Neural cell (in vitro differentiated cells): ENCODE measurements around the gene FABP6. TPM values are rescaled to one million over a fixed set of nuclear protein-coding genes. Genes with fewer than 3 reads are reported as not detected.
A peak's percentile ranks its signal among the peaks of the same experiment; 100 is the strongest.

Experiments used
- H2AFZ ChIP-seq: fragments of 200-600, 300-800 bp; sonication (generic), shearing (Covaris generic); 2 replicates; pipeline ENCODE4 v1.6.0; 2014; ENCODE audit warnings: low read depth, mild to moderate bottlenecking, antibody characterized with exemption, low read length, moderate library complexity
- H3F3A ChIP-seq: fragments of 200-600 bp; shearing (Covaris generic); 2 replicates; pipeline ENCODE4 v1.6.1; 2016; ENCODE audit warnings: mild to moderate bottlenecking, moderate library complexity, mixed read lengths, antibody characterized with exemption, low read length; ENCODE audit not compliant: insufficient read depth, poor library complexity, severe bottlenecking
- H3K27ac ChIP-seq: fragments of 200-600, 300-800 bp; sonication (generic), shearing (Covaris generic); 2 replicates; pipeline ENCODE4 v1.5.1; 2014; ENCODE audit warnings: mild to moderate bottlenecking, low read length, moderate library complexity
- H3K27me3 ChIP-seq: fragments of 300-800, 200-600 bp; sonication (generic), shearing (Covaris generic); 2 replicates; pipeline ENCODE4 v1.6.0; 2014; ENCODE audit warnings: mild to moderate bottlenecking, low read depth, low read length, moderate library complexity; ENCODE audit not compliant: insufficient read depth
- H3K36me3 ChIP-seq: fragments of 300-800, 200-600 bp; sonication (generic), shearing (Covaris generic); 2 replicates; pipeline ENCODE4 v1.5.1; 2014; ENCODE audit warnings: mild to moderate bottlenecking, antibody characterized with exemption, low read length, moderate library complexity; ENCODE audit not compliant: insufficient read depth
- H3K4me2 ChIP-seq: fragments of 300-800, 200-600 bp; sonication (generic), shearing (Covaris generic); 2 replicates; pipeline ENCODE4 v1.6.0; 2014; ENCODE audit warnings: mild to moderate bottlenecking, low read length
- H3K4me3 ChIP-seq: fragments of 300-800, 200-600 bp; sonication (generic), shearing (Covaris generic); 2 replicates; pipeline ENCODE4 v1.5.1; 2014; ENCODE audit warnings: mild to moderate bottlenecking, low read length, moderate library complexity
- H3K79me2 ChIP-seq: fragments of 200-600 bp; shearing (Covaris generic); replicated peaks from 2 replicates; pipeline ENCODE4 v1.6.0; 2014; ENCODE audit warnings: mild to moderate bottlenecking, low read length, moderate library complexity; ENCODE audit not compliant: insufficient read depth
- H3K9ac ChIP-seq: fragments of 300-800, 200-600 bp; sonication (generic), shearing (Covaris generic); 2 replicates; pipeline ENCODE4 v1.6.1; 2016; ENCODE audit warnings: mild to moderate bottlenecking, low read length, mixed read lengths
- H3K9me2 ChIP-seq: fragments of 200-600 bp; shearing (Covaris generic); 2 replicates; pipeline ENCODE4 v1.6.1; 2016; ENCODE audit warnings: mild to moderate bottlenecking, low read length, mixed read lengths; ENCODE audit not compliant: insufficient read depth
- H3K9me3 ChIP-seq: fragments of 200-600, 300-800 bp; sonication (generic), shearing (Covaris generic); 2 replicates; pipeline ENCODE4 v1.6.1; 2016; ENCODE audit warnings: mild to moderate bottlenecking, mixed run types, low read length, moderate library complexity, mixed read lengths
- H4K20me1 ChIP-seq: fragments of 200-600 bp; shearing (Covaris generic); 2 replicates; pipeline ENCODE4 v1.6.1; 2016; ENCODE audit warnings: mild to moderate bottlenecking, mixed run types; ENCODE audit not compliant: insufficient read depth
- CTCF ChIP-seq: fragments of 450-650 bp; IDR thresholded peaks from 2 replicates; pipeline ENCODE4 v1.5.1; 2014; ENCODE audit warnings: antibody characterized with exemption, mild to moderate bottlenecking, moderate library complexity; ENCODE audit not compliant: poor library complexity, severe bottlenecking
- EP300 ChIP-seq: fragments of 450-650 bp; conservative IDR thresholded peaks from 2 replicates; pipeline ENCODE4 v1.6.1; 2014; ENCODE audit warnings: antibody characterized with exemption, mild to moderate bottlenecking, moderate library complexity; ENCODE audit not compliant: poor library complexity, severe bottlenecking
- EZH2 ChIP-seq: fragments of 200-600, 300-800 bp; shearing (Covaris generic), sonication (generic); IDR thresholded peaks from 2 replicates; pipeline ENCODE4 v1.6.1; 2014; ENCODE audit warnings: antibody characterized with exemption, low read length, borderline replicate concordance, mild to moderate bottlenecking; ENCODE audit not compliant: insufficient read depth, poor library complexity, severe bottlenecking
- MXI1 ChIP-seq: fragments of 450-650 bp; conservative IDR thresholded peaks from 2 replicates; pipeline ENCODE4 v1.6.1; 2014; ENCODE audit warnings: antibody characterized with exemption, mild to moderate bottlenecking; ENCODE audit not compliant: poor library complexity, severe bottlenecking
- POLR2AphosphoS5 ChIP-seq: IDR thresholded peaks from 2 replicates; pipeline ENCODE4 v1.6.1; 2012
- RAD21 ChIP-seq: fragments of 450-650 bp; conservative IDR thresholded peaks from 2 replicates; pipeline ENCODE4 v1.6.1; 2014; ENCODE audit warnings: antibody characterized with exemption, mild to moderate bottlenecking, moderate library complexity
- REST ChIP-seq: IDR thresholded peaks from 2 replicates; pipeline ENCODE4 v1.6.1; 2012; ENCODE audit warnings: borderline replicate concordance
- SMC3 ChIP-seq: fragments of 450-650 bp; conservative IDR thresholded peaks from 2 replicates; pipeline ENCODE4 v1.6.1; 2014; ENCODE audit warnings: antibody characterized with exemption, mild to moderate bottlenecking, moderate library complexity; ENCODE audit not compliant: poor library complexity
- TAF1 ChIP-seq: IDR thresholded peaks from 2 replicates; pipeline ENCODE4 v1.6.1; 2012; ENCODE audit warnings: low read depth
- polyA plus RNA-seq: library from polyadenylated mRNA; depleted of rRNA; stranded (reverse); fragments of >200 nt; gene quantifications from 2 replicates; pipeline ENCODE4 v1.2.3, GENCODE V29; 2014

FABP6 gene
- polyA plus RNA-seq, 1 donor from 2014 or later, result 3.6 TPM

- Histone ChIP-seq H4K20me1 (no peaks in the 10 kb centered on the region), H3K9me3 (no peaks in the 10 kb centered on the region), H3F3A (no peaks in the 10 kb centered on the region), H2AFZ (no peak overlapping the region), H3K9ac (no peak overlapping the region), H3K27me3 (no peaks in the 10 kb centered on the region), H3K36me3 (no peaks in the 10 kb centered on the region), H3K4me3 (no peak overlapping the region), H3K4me2 (no peak overlapping the region), H3K27ac (no peak overlapping the region), H3K79me2 (no peaks in the 10 kb centered on the region), H3K9me2 (no peaks in the 10 kb centered on the region)
- no peak for TF ChIP-seq REST
- no peak for TF ChIP-seq MXI1
- TF ChIP-seq EP300, result no peak
- no peak for TF ChIP-seq EZH2
- no peak for TF ChIP-seq TAF1
Measured at GRCh38 chr5:160260881-160261815, 31.8 kb downstream of the FABP6 start.

GRCh38 chr5:160262151-160263074 is 33.1 kb downstream of the FABP6 start:
- H3K27ac ChIP-seq, result no peak overlapping the region
- no peaks in the 10 kb centered on the region for H4K20me1 ChIP-seq
- no peaks in the 10 kb centered on the region for H3K27me3 ChIP-seq
- no peak overlapping the region for H2AFZ ChIP-seq
- no peaks in the 10 kb centered on the region for H3K9me2 ChIP-seq
- H3F3A ChIP-seq, result no peaks in the 10 kb centered on the region
- TF ChIP-seq CTCF (no peak), SMC3 (no peak), EP300 (no peak), POLR2AphosphoS5 (no peak), MXI1 (no peak), RAD21 (no peak), REST (no peak), EZH2 (no peak), TAF1 (no peak)
- H3K9me3 ChIP-seq, result no peaks in the 10 kb centered on the region
- no peak overlapping the region for H3K4me2 ChIP-seq
- no peak overlapping the region for H3K9ac ChIP-seq
- no peaks in the 10 kb centered on the region for H3K79me2 ChIP-seq
- no peaks in the 10 kb centered on the region for H3K36me3 ChIP-seq
- peak overlapping the region; percentile 11 for H3K4me3 ChIP-seq
